ENCODE measurements around the gene PTPRD. TPM values are rescaled to one million over a fixed set of nuclear protein-coding genes. Genes with fewer than 3 reads are reported as not detected.

PTPRD gene
- total RNA-seq, 1 experiment from 2014 or later = 69.6 TPM

DNA sequence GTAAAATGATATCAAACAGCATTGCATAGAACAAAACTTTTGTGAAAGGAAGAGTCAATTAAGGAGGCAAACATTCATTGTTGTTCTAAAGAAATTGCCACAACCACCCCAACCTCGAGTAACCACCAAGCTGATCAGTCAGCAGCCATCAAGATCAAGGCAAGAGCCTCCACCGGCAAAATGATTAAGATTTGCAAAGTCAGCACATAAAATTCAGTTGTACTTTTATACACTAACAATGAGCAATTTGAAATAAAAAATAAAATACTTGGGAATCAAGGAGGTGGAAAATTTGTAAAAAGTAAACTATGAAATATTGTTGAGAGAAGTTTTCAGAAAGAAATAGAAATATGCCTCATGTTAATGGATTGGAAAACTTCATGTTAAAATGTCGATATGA lies 1118.5 kb downstream of the PTPRD start:
- Mint-ChIP-seq H3K9me3 (peaks cover 28% of the 10 kb centered on the region), H3K4me3 (no peak overlapping the region), H3K4me1 (peaks cover 8% of the 10 kb centered on the region), H3K27ac (no peak overlapping the region), H3K27me3 (ENCODE audit: low read depth) (no peaks in the 10 kb centered on the region), H3K36me3 (peaks cover 19% of the 10 kb centered on the region)
- TF ChIP-seq, protein P1, sequence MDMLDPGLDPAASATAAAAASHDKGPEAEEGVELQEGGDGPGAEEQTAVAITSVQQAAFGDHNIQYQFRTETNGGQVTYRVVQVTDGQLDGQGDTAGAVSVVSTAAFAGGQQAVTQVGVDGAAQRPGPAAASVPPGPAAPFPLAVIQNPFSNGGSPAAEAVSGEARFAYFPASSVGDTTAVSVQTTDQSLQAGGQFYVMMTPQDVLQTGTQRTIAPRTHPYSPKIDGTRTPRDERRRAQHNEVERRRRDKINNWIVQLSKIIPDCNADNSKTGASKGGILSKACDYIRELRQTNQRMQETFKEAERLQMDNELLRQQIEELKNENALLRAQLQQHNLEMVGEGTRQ (CRISPR knock-in tag; IDR thresholded peaks at IDR 0.05) = no peak
- ATAC-seq (no peak), DNase-seq (ENCODE audit: low spot score) (no peak)
- ChIA-PET CTCF (no interaction called here), POLR2A (interaction anchor here (0.8 kb wide), 1 partner anchor 53 kb away, joined by 5 read pairs; no protein-coding TSS in a partner anchor)

DNA sequence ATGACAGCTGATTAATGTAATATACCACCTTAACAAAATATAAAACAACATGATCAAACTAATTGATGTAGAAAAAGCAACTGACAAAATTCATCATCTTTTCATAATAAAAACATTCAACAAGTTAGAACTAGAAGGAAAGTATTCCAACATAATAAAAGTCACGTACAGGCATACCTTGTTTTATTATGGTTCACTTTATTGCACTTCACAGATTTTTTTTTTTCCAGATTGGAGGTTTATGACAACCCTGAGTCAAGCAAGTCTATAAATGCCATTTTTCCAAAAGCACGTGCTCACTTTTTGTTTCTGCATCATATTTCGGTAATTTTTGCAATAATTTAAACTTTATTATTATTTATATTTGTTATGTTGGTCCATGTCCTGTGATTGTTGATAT lies 1120.3 kb downstream of the PTPRD start:
- DNase-seq (ENCODE audit: low spot score) (no peak), ATAC-seq (no peak)
- Mint-ChIP-seq H3K36me3 (peaks cover 19% of the 10 kb centered on the region), H3K9me3 (peaks cover 28% of the 10 kb centered on the region), H3K27me3 (ENCODE audit: low read depth) (no peaks in the 10 kb centered on the region), H3K4me3 (no peak overlapping the region), H3K4me1 (no peaks in the 10 kb centered on the region), H3K27ac (no peak overlapping the region)
- no peak for TF ChIP-seq TEAD1 (CRISPR knock-in tag; IDR thresholded peaks at IDR 0.05)
- CTCF ChIA-PET = no interaction called here
- POLR2A ChIA-PET = no interaction called here

DNA sequence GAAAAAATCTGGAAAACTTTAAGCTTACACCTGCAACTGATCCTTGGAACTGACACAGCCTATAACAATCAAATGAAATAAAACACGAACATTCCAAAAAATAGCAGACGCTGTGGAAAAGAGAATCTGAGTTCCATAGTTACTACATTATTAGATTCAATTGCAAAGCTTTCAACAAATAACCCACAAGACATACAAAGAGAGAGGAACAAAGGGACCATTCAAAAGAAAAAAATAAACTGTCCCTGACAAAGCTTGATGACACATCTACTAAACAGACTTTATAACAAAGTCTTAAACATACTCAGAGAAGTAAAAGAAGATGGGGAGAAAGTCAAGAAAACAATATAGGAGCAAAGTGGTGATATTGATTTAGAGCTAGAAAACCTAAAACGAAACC lies 1123.6 kb downstream of the PTPRD start:
- H3K27me3 Mint-ChIP-seq (ENCODE audit: low read depth) = no peaks in the 10 kb centered on the region
- ATAC-seq (no peak), DNase-seq (ENCODE audit: low spot score) (no peak)
- H3K4me3 Mint-ChIP-seq = no peak overlapping the region
- peaks cover 4% of the 10 kb centered on the region for H3K36me3 Mint-ChIP-seq
- H3K27ac Mint-ChIP-seq = no peak overlapping the region
- TF ChIP-seq, protein P2, sequence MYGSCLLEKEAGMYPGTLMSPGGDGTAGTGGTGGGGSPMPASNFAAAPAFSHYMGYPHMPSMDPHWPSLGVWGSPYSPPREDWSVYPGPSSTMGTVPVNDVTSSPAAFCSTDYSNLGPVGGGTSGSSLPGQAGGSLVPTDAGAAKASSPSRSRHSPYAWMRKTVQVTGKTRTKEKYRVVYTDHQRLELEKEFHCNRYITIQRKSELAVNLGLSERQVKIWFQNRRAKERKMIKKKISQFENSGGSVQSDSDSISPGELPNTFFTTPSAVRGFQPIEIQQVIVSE (CRISPR knock-in tag; IDR thresholded peaks at IDR 0.05; ENCODE audit: borderline replicate concordance) = no peak
- TF ChIP-seq FOXJ3 (CRISPR knock-in tag; IDR thresholded peaks at IDR 0.05; ENCODE audit: borderline replicate concordance) (no peak), TP53 (CRISPR knock-in tag; IDR thresholded peaks at IDR 0.05) (no peak), ZNF138 (CRISPR knock-in tag; conservative IDR thresholded peaks at IDR 0.05) (no peak), CBFB (CRISPR knock-in tag; IDR thresholded peaks at IDR 0.05; ENCODE audit: low read depth) (no peak), ZNF317 (CRISPR knock-in tag; IDR thresholded peaks at IDR 0.05; ENCODE audit: borderline replicate concordance, low read depth) (no peak), ZNF263 (CRISPR knock-in tag; IDR thresholded peaks at IDR 0.05; ENCODE audit: low read depth) (no peak), GABPB1 (CRISPR knock-in tag; IDR thresholded peaks at IDR 0.05) (no peak), OVOL2 (CRISPR knock-in tag; IDR thresholded peaks at IDR 0.05; ENCODE audit: borderline replicate concordance) (no peak), ZBTB21 (CRISPR knock-in tag; IDR thresholded peaks at IDR 0.05; ENCODE audit: borderline replicate concordance) (no peak), NR1H2 (CRISPR knock-in tag; IDR thresholded peaks at IDR 0.05) (no peak), ZNF232 (CRISPR knock-in tag; IDR thresholded peaks at IDR 0.05) (no peak), GRHL2 (CRISPR knock-in tag; IDR thresholded peaks at IDR 0.05; ENCODE audit: insufficient replicate concordance, severe bottlenecking) (no peak), JUN (CRISPR knock-in tag; IDR thresholded peaks at IDR 0.05) (no peak), HMGA2 (CRISPR knock-in tag; IDR thresholded peaks at IDR 0.05) (no peak)
- TF ChIP-seq, protein P3, sequence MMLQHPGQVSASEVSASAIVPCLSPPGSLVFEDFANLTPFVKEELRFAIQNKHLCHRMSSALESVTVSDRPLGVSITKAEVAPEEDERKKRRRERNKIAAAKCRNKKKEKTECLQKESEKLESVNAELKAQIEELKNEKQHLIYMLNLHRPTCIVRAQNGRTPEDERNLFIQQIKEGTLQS (CRISPR knock-in tag; conservative IDR thresholded peaks at IDR 0.05) = no peak
- TF ChIP-seq, protein P4, sequence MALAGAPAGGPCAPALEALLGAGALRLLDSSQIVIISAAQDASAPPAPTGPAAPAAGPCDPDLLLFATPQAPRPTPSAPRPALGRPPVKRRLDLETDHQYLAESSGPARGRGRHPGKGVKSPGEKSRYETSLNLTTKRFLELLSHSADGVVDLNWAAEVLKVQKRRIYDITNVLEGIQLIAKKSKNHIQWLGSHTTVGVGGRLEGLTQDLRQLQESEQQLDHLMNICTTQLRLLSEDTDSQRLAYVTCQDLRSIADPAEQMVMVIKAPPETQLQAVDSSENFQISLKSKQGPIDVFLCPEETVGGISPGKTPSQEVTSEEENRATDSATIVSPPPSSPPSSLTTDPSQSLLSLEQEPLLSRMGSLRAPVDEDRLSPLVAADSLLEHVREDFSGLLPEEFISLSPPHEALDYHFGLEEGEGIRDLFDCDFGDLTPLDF (CRISPR knock-in tag; IDR thresholded peaks at IDR 0.05) = no peak
- ChIA-PET CTCF (no interaction called here), POLR2A (no interaction called here)
- no peaks in the 10 kb centered on the region for H3K4me1 Mint-ChIP-seq
- H3K9me3 Mint-ChIP-seq = peaks cover 5% of the 10 kb centered on the region
